Endothelial cell of umbilical vein (primary cell): Measurements from ENCODE around the gene UPF1. TPM values are rescaled to one million over a fixed set of nuclear protein-coding genes. Genes with fewer than 3 reads are reported as not detected.

Experiments used
- BruUV-seq: library from RNA; stranded (reverse); fragments of 400-500 nt; replicated peaks from 2 replicates; lab custom pipeline; 2021; lab: Mats Ljungman, UMichigan
- CTCF ChIA-PET: fragments of 300-600, 350-600 bp; sonication (Branson Sonifier 250); formaldehyde crosslinking; loops from one replicate; lab custom pipeline; 2021; ENCODE audit warnings: antibody characterized with exemption, inconsistent platforms; lab: Charles Lee
- POLR2A ChIA-PET: fragments of 300-600, 350-600 bp; sonication (Branson Sonifier 250); formaldehyde crosslinking; loops from one replicate; lab custom pipeline; 2021; ENCODE audit warnings: antibody characterized with exemption, inconsistent platforms; lab: Charles Lee
- DNase-seq: peaks from one replicate; pipeline ENCODE4 v3.0.0-alpha.2; 2011; ENCODE audit warnings: low read depth, low spot score
- FAIRE-seq: peaks from 2 replicates; lab custom pipeline; 2011; peaks lifted over from hg19 to GRCh38; lab: Jason Lieb, UNC
- H2AFZ ChIP-seq: 2 replicates; pipeline ENCODE4 v1.6.0; 2012; ENCODE audit warnings: low read depth, low read length, control low read depth, inconsistent platforms
- H3K27ac ChIP-seq: 2 replicates; pipeline ENCODE4 v1.5.1; 2011; ENCODE audit warnings: low read depth, mild to moderate bottlenecking, control low read depth, low read length, moderate library complexity; ENCODE audit not compliant: insufficient read depth
- H3K27me3 ChIP-seq, 2 experiments: 2 replicates each; pipeline versions ENCODE4 v1.6.0 to v1.6.1; 2011; ENCODE audit warnings: low read length in 2 of 2, mixed read lengths in 1 of 2; ENCODE audit not compliant: control insufficient read depth in 2 of 2, insufficient read depth in 2 of 2
- H3K36me3 ChIP-seq, 2 experiments: 2 replicates in 1 of 2; 3 replicates in 1 of 2; pipeline ENCODE4 v1.5.1; 2011; ENCODE audit warnings: low read length in 2 of 2, mild to moderate bottlenecking in 1 of 2, moderate library complexity in 1 of 2; ENCODE audit not compliant: control insufficient read depth in 2 of 2, insufficient read depth in 2 of 2; ENCODE audit errors: extremely low read depth in 1 of 2
- H3K4me1 ChIP-seq: 3 replicates; pipeline ENCODE4 v1.5.1; 2011; ENCODE audit warnings: mild to moderate bottlenecking, low read length; ENCODE audit not compliant: control insufficient read depth, insufficient read depth; ENCODE audit errors: extremely low read depth
- H3K4me2 ChIP-seq: 2 replicates; pipeline ENCODE4 v1.6.1; 2011; ENCODE audit warnings: low read length, control low read depth, mixed read lengths; ENCODE audit not compliant: insufficient read depth
- H3K4me3 ChIP-seq, 3 experiments: fragments of 200-600 bp in 1 of 3; sonication (generic), shearing (Covaris generic) in 1 of 3; replicated peaks in 1 of 3; 2 replicates each; pipeline ENCODE4 v1.5.1; 2011 to 2016; ENCODE audit warnings: control low read depth in 3 of 3, low read length in 3 of 3, mild to moderate bottlenecking in 2 of 3, inconsistent platforms in 1 of 3, low read depth in 1 of 3, moderate library complexity in 1 of 3; ENCODE audit not compliant: insufficient read depth in 1 of 3
- H3K79me2 ChIP-seq: 2 replicates; pipeline ENCODE4 v1.6.0; 2012; ENCODE audit warnings: low read length, inconsistent platforms; ENCODE audit not compliant: control insufficient read depth, insufficient read depth
- H3K9ac ChIP-seq: replicated peaks from 2 replicates; pipeline ENCODE3; 2011; ENCODE audit warnings: low read length, control low read depth; ENCODE audit not compliant: insufficient read depth; ENCODE audit errors: extremely low read depth
- H3K9me1 ChIP-seq: replicated peaks from 3 replicates; pipeline ENCODE4 v1.6.0; 2011; ENCODE audit warnings: mild to moderate bottlenecking, low read length; ENCODE audit not compliant: control insufficient read depth, insufficient read depth; ENCODE audit errors: extremely low read depth
- H3K9me3 ChIP-seq: replicated peaks from 2 replicates; pipeline ENCODE4 v1.5.1; 2012; ENCODE audit warnings: low read length, inconsistent platforms; ENCODE audit not compliant: control insufficient read depth, insufficient read depth
- H4K20me1 ChIP-seq: replicated peaks from 2 replicates; pipeline ENCODE3; 2011; ENCODE audit warnings: mild to moderate bottlenecking, low read length; ENCODE audit not compliant: control insufficient read depth, insufficient read depth; ENCODE audit errors: extremely low read depth
- EZH2 ChIP-seq: IDR thresholded peaks from 2 replicates; pipeline ENCODE4 v1.6.1; 2012; ENCODE audit warnings: borderline replicate concordance, low read depth, mild to moderate bottlenecking, moderate library complexity, low read length, inconsistent platforms; ENCODE audit not compliant: severe bottlenecking
- FOS ChIP-seq: IDR thresholded peaks from 2 replicates; pipeline ENCODE4 v1.6.1; 2011; ENCODE audit warnings: mild to moderate bottlenecking, low read length, moderate library complexity, borderline replicate concordance; ENCODE audit not compliant: insufficient read depth
- GATA2 ChIP-seq: IDR thresholded peaks from 2 replicates; pipeline ENCODE4 v1.7.0; 2011; ENCODE audit warnings: low read depth, mild to moderate bottlenecking, moderate library complexity, mixed read lengths, low read length; ENCODE audit not compliant: insufficient read length, insufficient read depth
- JUN ChIP-seq: IDR thresholded peaks from 2 replicates; pipeline ENCODE4 v1.6.1; 2011; ENCODE audit warnings: borderline replicate concordance, low read depth; ENCODE audit not compliant: insufficient read length, insufficient read depth
- MAX ChIP-seq: IDR thresholded peaks from 2 replicates; pipeline ENCODE4 v1.6.1; 2011; ENCODE audit not compliant: insufficient read depth, insufficient read length
- MYC ChIP-seq: IDR thresholded peaks from one replicate; pipeline ENCODE4 v1.6.1; 2011; ENCODE audit warnings: mild to moderate bottlenecking, low read depth, low read length
- POLR2A ChIP-seq: IDR thresholded peaks from 2 replicates; pipeline ENCODE4 v1.6.1; 2012; ENCODE audit warnings: low read depth, mild to moderate bottlenecking, control low read depth, low read length
- POLR2AphosphoS5 ChIP-seq: IDR thresholded peaks from 2 replicates; pipeline ENCODE4 v1.6.1; 2012; ENCODE audit warnings: low read depth, mild to moderate bottlenecking, control low read depth, low read length, moderate library complexity; ENCODE audit not compliant: insufficient read depth
- dilution Hi-C: fragments of 300-500 bp; cut with MboI; formaldehyde crosslinking; loops from one replicate; pipeline ENCODE4 v1.15.0; 2019; ENCODE audit warnings: low sequenced_read_pairs; ENCODE audit not compliant: extremely low pct_ligation_motif_present
- intact Hi-C: fragments of 100-400 bp; cut with micrococcal nuclease; formaldehyde crosslinking; loops from one replicate; pipeline ENCODE4 v1.10.0; 2022
- polyA plus RNA-seq, 4 experiments: library from polyadenylated mRNA; depleted of rRNA in 3 of 4; stranded (reverse) in 3 of 4; unstranded in 1 of 4; fragments of >200 nt; gene quantifications; 2 replicates each; pipeline versions ENCODE4 v1.2.1 to v1.2.3, GENCODE V29; 2011 to 2012; ENCODE audit warnings: missing spikeins in 1 of 4
- total RNA-seq: library from RNA; stranded (reverse); gene quantifications from 2 replicates; pipeline ENCODE4 v1.2.3, GENCODE V29; 2021
- TF ChIP-seq, protein P1 (sequence below), 2 donors: IDR thresholded peaks; 1 replicate in 1 of 2; 2 replicates in 1 of 2; pipeline ENCODE4 v1.5.1; 2011; ENCODE audit warnings: low read length in 2 of 2, mild to moderate bottlenecking in 2 of 2, moderate library complexity in 2 of 2, control low read depth in 1 of 2, inconsistent platforms in 1 of 2, low read depth in 1 of 2; ENCODE audit not compliant: insufficient read depth in 1 of 2; ENCODE audit errors: extremely low read depth in 1 of 2

The UPF1 gene
- total and polyA plus RNA-seq, 2 donors (not counting 3 experiments of a cell fraction or from before 2014, with no cell fraction given), result 65.9 to 68.2 TPM

DNA sequence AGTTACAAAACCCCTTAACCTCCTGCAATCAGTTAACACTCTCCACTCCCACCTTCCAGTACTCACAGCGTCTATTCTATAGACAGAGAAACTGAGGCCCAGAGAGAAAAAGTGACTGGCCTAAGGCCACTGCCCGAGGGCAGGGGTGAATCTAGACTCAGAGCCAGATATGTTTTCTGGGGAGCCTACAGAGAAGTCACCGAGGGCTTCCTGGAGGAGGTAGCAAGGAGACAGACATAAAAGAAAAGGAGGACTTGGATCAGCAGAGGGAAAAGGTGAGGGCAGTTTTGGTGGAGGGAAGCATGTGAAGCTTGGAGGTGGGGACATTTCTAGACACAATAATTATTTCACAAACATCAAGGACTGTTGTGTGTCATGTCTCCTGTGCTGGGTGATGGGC lies 39.1 kb upstream of the UPF1 start:
- CTCF ChIA-PET, result interaction anchor here (0.7 kb wide), 1 partner anchor 331 kb away, joined by 3 read pairs; no protein-coding TSS in a partner anchor
- Histone ChIP-seq H3K4me2 (no peak overlapping the region), H3K9me1 (no peaks in the 10 kb centered on the region), H3K79me2 (no peaks in the 10 kb centered on the region), H3K27me3 (peaks cover 37 to 52% of the 10 kb centered on the region in 2 experiments), H3K4me3 (no peak overlapping the region), H4K20me1 (no peaks in the 10 kb centered on the region), H3K27ac (no peak overlapping the region), H3K4me1 (no peaks in the 10 kb centered on the region), H3K36me3 (no peaks in the 10 kb centered on the region), H3K9me3 (no peaks in the 10 kb centered on the region), H2AFZ (no peak overlapping the region), H3K9ac (no peak overlapping the region)
- POLR2A ChIA-PET, result no interaction called here
- dilution Hi-C loops (no loop called here), intact Hi-C loops (no loop called here)
- TF ChIP-seq POLR2AphosphoS5 (no peak), MYC (no peak), MAX (no peak), POLR2A (no peak), EZH2 (no peak), GATA2 (no peak), JUN (no peak), FOS (no peak)
- TF ChIP-seq, protein P1, sequence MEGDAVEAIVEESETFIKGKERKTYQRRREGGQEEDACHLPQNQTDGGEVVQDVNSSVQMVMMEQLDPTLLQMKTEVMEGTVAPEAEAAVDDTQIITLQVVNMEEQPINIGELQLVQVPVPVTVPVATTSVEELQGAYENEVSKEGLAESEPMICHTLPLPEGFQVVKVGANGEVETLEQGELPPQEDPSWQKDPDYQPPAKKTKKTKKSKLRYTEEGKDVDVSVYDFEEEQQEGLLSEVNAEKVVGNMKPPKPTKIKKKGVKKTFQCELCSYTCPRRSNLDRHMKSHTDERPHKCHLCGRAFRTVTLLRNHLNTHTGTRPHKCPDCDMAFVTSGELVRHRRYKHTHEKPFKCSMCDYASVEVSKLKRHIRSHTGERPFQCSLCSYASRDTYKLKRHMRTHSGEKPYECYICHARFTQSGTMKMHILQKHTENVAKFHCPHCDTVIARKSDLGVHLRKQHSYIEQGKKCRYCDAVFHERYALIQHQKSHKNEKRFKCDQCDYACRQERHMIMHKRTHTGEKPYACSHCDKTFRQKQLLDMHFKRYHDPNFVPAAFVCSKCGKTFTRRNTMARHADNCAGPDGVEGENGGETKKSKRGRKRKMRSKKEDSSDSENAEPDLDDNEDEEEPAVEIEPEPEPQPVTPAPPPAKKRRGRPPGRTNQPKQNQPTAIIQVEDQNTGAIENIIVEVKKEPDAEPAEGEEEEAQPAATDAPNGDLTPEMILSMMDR (IDR thresholded peaks at IDR 0.05; ENCODE audit: extremely low read depth in 1 of 2, insufficient read depth in 1 of 2, low read depth in 1 of 2, low read length in 2 of 2), result no peak
- FAIRE-seq (no peak), DNase-seq (no peak)
- BruUV-seq, result no TSS peak
